Transverse colon (tissue), 4 donors: ENCODE measurements around the gene DYNLT3. TPM values are rescaled to one million over a fixed set of nuclear protein-coding genes. Genes with fewer than 3 reads are reported as not detected.

Source experiments
- DNase-seq: peaks from one replicate; pipeline ENCODE4 v3.0.0-alpha.2; 2019
- H3K27ac ChIP-seq, 4 donors: fragments of 200-600 bp; sonication (generic); 2 replicates each; pipeline ENCODE4 v1.5.1; 2016 to 2018; ENCODE audit warnings: inconsistent platforms in 4 of 4
- H3K27me3 ChIP-seq: fragments of 200-600 bp; sonication (generic); 2 replicates; pipeline ENCODE4 v1.5.1; 2017; ENCODE audit warnings: inconsistent platforms
- H3K36me3 ChIP-seq, 4 donors: fragments of 200-600 bp; sonication (generic); 2 replicates each; pipeline ENCODE4 v1.5.1; 2017 to 2019; ENCODE audit warnings: inconsistent platforms in 4 of 4
- H3K4me1 ChIP-seq, 4 donors: fragments of 200-600 bp; sonication (generic); 2 replicates each; pipeline ENCODE4 v1.5.1; 2017 to 2020; ENCODE audit warnings: inconsistent platforms in 4 of 4
- H3K4me3 ChIP-seq, 4 donors: fragments of 200-600 bp; sonication (generic); 1 replicate in 1 of 4; 2 replicates in 3 of 4; pipeline versions ENCODE4 v1.5.1 to v1.6.1; 2017 to 2019; ENCODE audit warnings: inconsistent platforms in 4 of 4
- H3K9me3 ChIP-seq, 2 donors: fragments of 200-600 bp; sonication (generic); 2 replicates each; pipeline ENCODE4 v1.5.1; 2017 to 2019; ENCODE audit warnings: inconsistent platforms in 2 of 2
- CTCF ChIP-seq, 5 experiments: fragments of 200-600 bp in 3 of 5; fragments of 450-650 bp in 2 of 5; sonication (generic) in 3 of 5; IDR thresholded peaks; 1 replicate in 2 of 5; 2 replicates in 3 of 5; pipeline ENCODE4 v1.5.1; 2016 to 2017; ENCODE audit warnings: antibody characterized with exemption in 5 of 5, inconsistent platforms in 3 of 5, mild to moderate bottlenecking in 2 of 5, moderate library complexity in 1 of 5
- EP300 ChIP-seq: sonication (generic); formaldehyde crosslinking; IDR thresholded peaks from one replicate; pipeline ENCODE4 v1.6.1; 2017; ENCODE audit warnings: antibody characterized with exemption, low read depth
- POLR2A ChIP-seq: fragments of 450-650 bp; IDR thresholded peaks from one replicate; pipeline ENCODE4 v1.6.1; 2016; ENCODE audit warnings: antibody characterized with exemption, mild to moderate bottlenecking, moderate library complexity
- POLR2AphosphoS5 ChIP-seq, 3 donors: sonication (generic); formaldehyde crosslinking; IDR thresholded peaks; one replicate each; pipeline ENCODE4 v1.6.1; 2016; ENCODE audit warnings: antibody characterized with exemption in 3 of 3
- WGBS, 2 donors: methylation state at CpG; one replicate each; pipeline ENCODE4 v1.1.5; 2018; ENCODE audit warnings: low coverage in 1 of 2; 5-methylcytosine and 5-hydroxymethylcytosine counted together
- in situ Hi-C, 4 donors: fragments of 200-750 bp; cut with MboI; loops; one replicate each; pipeline versions ENCODE4 v1.15.0 to v1.15.1; 2017; ENCODE audit warnings: low sequenced_read_pairs in 3 of 4, low pct_ligation_motif_present in 1 of 4, low pct_unique_long_range_greater_than_20kb in 1 of 4
- intact Hi-C: fragments of 100-400 bp; cut with DNase I; formaldehyde crosslinking; loops from one replicate; pipeline ENCODE4 v1.15.1; 2023; ENCODE audit warnings: low total_unique reads
- total RNA-seq, 4 donors: library from RNA; depleted of rRNA; stranded (reverse); fragments of >200 nt; gene quantifications; one replicate each; pipeline ENCODE4 v1.1.0, GENCODE V29; 2016

DYNLT3 gene
- total RNA-seq, 4 donors from 2014 or later = 9.7 to 61.3 (median 25.9) TPM

GRCh38 chrX:37829721-37830120 lies 17.6 kb downstream of the DYNLT3 start:
- no peak overlapping the region for H3K27ac ChIP-seq
- 39% methylated on average over 1 of the region's 1 CpG; no CpG with 5 or more reads in 1 of the 2 donors for WGBS, 2 donors
- TF ChIP-seq EP300 (no peak), CTCF (IDR thresholded peaks at IDR 0.05) (no peak), POLR2AphosphoS5 (IDR thresholded peaks at IDR 0.05) (no peak), POLR2A (no peak)
- no peak overlapping the region for H3K4me3 ChIP-seq
- DNase-seq = no peak
- no peaks in the 10 kb centered on the region for H3K9me3 ChIP-seq
- H3K27me3 ChIP-seq = no peaks in the 10 kb centered on the region
- intact Hi-C loops (loop anchor here (10.0 kb wide), 2 partner anchors 65 to 325 kb away; no protein-coding TSS in a partner anchor), in situ Hi-C loops (loop anchor here in 3 of 4 donors (5.0 to 10.0 kb wide), 2 partner anchors 85 to 87 kb away; no protein-coding TSS in a partner anchor)
- peaks cover 0 to 4% (median 2%) of the 10 kb centered on the region in 4 donors for H3K4me1 ChIP-seq
- no peaks in the 10 kb centered on the region for H3K36me3 ChIP-seq

GRCh38 chrX:37825215-37825842 lies 22.0 kb downstream of the DYNLT3 start:
- no peak for TF ChIP-seq EP300
- peak; percentile 75 to 90 (median 89) for TF ChIP-seq CTCF (IDR thresholded peaks at IDR 0.05)
- intact Hi-C loops = loop anchor here (10.0 kb wide), 2 partner anchors 61 to 321 kb away; no protein-coding TSS in a partner anchor
- H3K36me3 ChIP-seq = no peaks in the 10 kb centered on the region
- H3K9me3 ChIP-seq = no peaks in the 10 kb centered on the region
- no peaks in the 10 kb centered on the region for H3K27me3 ChIP-seq
- H3K4me1 ChIP-seq = peaks cover 0 to 8% (median 2%) of the 10 kb centered on the region in 4 donors
- peak; percentile 58 for DNase-seq
- H3K27ac ChIP-seq = no peak overlapping the region
- in situ Hi-C loops = loop anchor here in 3 of 4 donors (5.0 to 10.0 kb wide), 2 partner anchors 81 to 83 kb away; no protein-coding TSS in a partner anchor
- whole genome bisulfite sequencing, 2 donors = 0% methylated on average over 1 to 3 of the region's 3 CpGs
- no peak overlapping the region for H3K4me3 ChIP-seq

GRCh38 chrX:37824491-37825214 lies 22.7 kb downstream of the DYNLT3 start:
- no peak overlapping the region for H3K27ac ChIP-seq
- no peaks in the 10 kb centered on the region for H3K27me3 ChIP-seq
- H3K36me3 ChIP-seq = no peaks in the 10 kb centered on the region
- no peaks in the 10 kb centered on the region for H3K9me3 ChIP-seq
- in situ Hi-C loops = loop anchor here in 3 of 4 donors (5.0 to 10.0 kb wide), 2 partner anchors 80 to 82 kb away; no protein-coding TSS in a partner anchor
- 46% methylated on average over 1 of the region's 1 CpG; no CpG with 5 or more reads in 1 of the 2 donors for WGBS, 2 donors
- intact Hi-C loops = loop anchor here (10.0 kb wide), 2 partner anchors 60 to 320 kb away; no protein-coding TSS in a partner anchor
- no peak overlapping the region for H3K4me3 ChIP-seq
- peaks cover 0 to 8% (median 2%) of the 10 kb centered on the region in 4 donors for H3K4me1 ChIP-seq
- no peak for DNase-seq
- TF ChIP-seq POLR2AphosphoS5 (IDR thresholded peaks at IDR 0.05) (no peak), CTCF (IDR thresholded peaks at IDR 0.05) (no peak), EP300 (no peak), POLR2A (no peak)

- no peaks in the 10 kb centered on the region for H3K27me3 ChIP-seq
- intact Hi-C loops = loop anchor here (10.0 kb wide), 2 partner anchors 56 to 316 kb away; no protein-coding TSS in a partner anchor
- H3K4me3 ChIP-seq = no peak overlapping the region
- no peak overlapping the region for H3K27ac ChIP-seq
- H3K4me1 ChIP-seq = peaks cover 0 to 8% (median 4%) of the 10 kb centered on the region in 4 donors
- 65 to 100% methylated on average over 1 of the region's 1 CpG for WGBS, 2 donors
- DNase-seq = no peak
- in situ Hi-C loops = loop anchor here in 2 of 4 donors (10.0 kb wide), 1 partner anchor 76 kb away; no protein-coding TSS in a partner anchor
- TF ChIP-seq POLR2AphosphoS5 (IDR thresholded peaks at IDR 0.05) (no peak), POLR2A (no peak), CTCF (IDR thresholded peaks at IDR 0.05) (no peak), EP300 (no peak)
- no peaks in the 10 kb centered on the region for H3K9me3 ChIP-seq
- no peaks in the 10 kb centered on the region for H3K36me3 ChIP-seq
Measured at GRCh38 chrX:37820646-37821045, 26.7 kb downstream of the DYNLT3 start.
